GM21447 (cell line): ENCODE measurements around the gene POMP.

ENCODE experiments used
- ATAC-seq: cut with Tn5 transposase; IDR thresholded peaks from one replicate; pipeline ENCODE4 v1.9.1; 2021; ENCODE audit not compliant: unreplicated experiment

The POMP gene, protein sequence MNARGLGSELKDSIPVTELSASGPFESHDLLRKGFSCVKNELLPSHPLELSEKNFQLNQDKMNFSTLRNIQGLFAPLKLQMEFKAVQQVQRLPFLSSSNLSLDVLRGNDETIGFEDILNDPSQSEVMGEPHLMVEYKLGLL

GRCh38 chr13:28658796-28659620 is at the start of gene POMP:
Gene POMP (plus strand): TSS chr13:28659130. CDS start chr13:28659185, 55 bp downstream.
- ATAC-seq = peak; percentile 75

DNA sequence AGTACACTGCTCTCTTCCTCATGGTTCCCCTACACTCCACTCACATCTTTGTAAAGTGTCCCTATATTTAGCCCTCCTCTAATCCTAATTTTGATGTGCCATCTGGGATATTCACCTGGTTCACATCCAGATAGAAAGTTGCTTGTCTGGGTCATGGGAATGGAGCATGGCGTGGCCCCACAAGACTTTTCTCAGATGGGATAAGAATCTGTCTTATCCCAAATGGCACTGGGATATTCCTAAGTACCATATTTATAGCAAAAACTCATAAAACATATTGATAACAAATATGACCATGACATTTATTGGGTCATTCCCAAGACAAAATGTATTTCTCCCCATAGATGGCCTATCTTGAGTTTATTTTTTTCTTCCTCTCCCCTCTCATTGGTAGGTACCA is 49.5 kb upstream of the POMP start:
- no peak for ATAC-seq

- no peak for ATAC-seq
Measured at GRCh38 chr13:28609926-28610325, 49.0 kb upstream of the POMP start.

- ATAC-seq = no peak
Measured at GRCh38 chr13:28610996-28611395, 47.9 kb upstream of the POMP start.

DNA sequence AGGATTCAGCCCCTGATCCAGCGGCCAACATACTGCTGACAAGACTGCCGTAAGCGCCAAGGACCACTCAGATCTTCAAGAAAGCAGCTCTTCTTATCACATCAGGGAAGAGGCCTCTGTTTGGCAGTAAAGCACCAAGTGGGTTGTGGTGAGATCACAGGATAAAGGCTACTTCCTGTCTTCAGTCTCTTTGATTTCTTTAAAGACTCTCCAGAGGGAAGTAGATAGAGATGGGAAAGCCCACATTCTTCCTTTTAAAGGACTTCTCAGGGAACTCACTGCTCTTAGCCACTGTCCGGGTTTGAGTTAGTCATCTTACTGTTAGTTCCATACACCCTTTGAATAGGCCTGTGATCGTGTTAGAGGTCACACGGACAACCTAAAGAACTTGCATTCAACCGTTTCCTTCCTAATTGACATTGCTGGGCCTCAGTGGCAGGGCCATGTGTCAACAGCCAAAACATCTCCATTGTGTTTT is 47.2 kb upstream of the POMP start:
- no peak for ATAC-seq

DNA sequence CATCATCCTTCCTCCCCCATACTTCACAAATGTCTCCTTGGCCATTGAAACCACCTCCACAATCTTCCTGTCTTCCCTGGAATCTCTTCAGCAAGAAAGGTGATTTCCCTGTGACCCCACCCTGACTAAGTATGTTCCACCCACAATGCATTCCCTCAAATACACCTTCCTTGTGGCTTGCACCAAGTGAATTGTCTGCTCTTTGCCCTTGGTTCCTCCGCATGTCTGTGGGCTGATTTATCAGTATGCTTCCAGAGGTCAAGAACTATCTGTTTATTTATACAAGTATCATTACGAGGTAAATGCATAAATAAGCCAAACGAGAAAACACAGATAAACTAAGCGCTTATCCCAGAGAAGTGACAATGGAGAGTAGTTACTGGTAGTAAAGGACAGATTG is 45.4 kb upstream of the POMP start:
- no peak for ATAC-seq

GRCh38 chr13:28615916-28616446 is 42.9 kb upstream of the POMP start:
- no peak for ATAC-seq

DNA sequence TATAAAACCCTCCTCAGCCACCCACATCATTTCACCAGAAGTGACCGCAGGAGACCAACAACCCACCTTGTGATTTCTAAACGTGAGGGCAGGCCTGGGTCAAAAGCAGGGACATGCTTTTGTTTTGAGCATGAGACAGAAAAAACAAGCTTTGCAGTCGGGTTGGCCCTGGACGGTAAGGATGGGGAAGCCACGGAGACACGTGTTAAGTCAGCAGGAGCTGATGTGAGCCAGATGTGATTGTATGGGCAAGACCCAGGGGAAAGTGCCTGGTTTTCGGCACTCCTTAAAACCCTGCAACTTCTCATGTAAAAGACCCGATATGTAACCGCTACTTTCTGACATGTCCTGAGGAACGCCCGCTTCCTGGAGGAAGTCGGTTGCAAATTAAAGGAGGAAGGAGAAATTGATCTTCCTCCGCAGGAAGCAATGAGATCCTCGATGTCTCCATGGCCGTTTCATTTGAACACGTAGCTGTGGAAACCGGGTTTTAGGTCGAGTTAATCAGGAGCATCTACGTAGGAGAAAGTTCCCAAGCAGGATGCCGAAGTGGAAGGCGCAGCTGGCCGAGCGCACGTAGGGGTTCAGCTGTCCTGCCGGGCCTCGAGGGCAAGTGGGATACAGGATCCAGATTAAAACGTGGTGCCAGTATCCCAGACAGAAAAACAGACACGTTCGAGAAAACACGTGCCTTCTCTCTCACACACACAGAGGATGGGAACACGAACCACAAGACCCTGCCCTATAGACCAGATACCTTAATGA is 40.5 kb upstream of the POMP start:
- ATAC-seq = no peak

DNA sequence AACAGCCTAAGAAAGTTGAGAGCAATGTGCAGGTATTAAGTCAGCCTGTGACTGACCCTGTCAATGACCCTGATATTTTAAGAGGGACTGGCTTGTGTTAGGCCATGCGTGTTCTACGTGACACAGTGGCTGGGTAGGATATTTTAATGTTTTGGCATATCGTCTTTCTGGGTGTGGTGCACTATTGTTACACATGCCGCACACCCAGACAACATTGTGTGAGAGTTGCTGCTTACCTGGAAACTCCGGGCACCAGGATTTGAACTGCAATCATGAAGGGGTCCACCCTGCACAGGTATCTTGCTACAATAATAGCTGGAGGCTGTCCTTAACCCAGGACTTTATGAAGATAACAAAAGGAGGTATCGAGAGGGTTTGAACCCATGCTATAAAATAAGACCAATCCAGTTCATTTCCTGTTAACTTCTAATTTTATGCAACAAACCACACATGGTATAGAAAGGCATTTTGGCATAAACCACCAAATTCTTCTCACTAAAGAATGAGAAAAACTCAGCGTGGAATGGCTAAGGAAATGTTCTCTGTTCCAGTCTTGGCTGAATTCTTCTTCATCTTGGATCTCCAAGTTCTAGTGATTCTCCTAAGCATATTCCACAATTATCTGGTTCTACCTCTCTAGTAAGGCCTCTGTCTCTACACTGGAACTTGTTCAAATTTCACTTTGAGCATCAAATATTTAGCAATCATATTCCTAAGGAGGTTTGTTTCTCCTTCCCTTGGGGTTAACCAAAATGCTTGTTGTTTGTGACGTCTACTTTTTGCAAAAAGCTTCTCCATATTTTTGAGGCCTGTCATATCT is 38.7 kb upstream of the POMP start:
- ATAC-seq = no peak

GRCh38 chr13:28621449-28621848 is 37.5 kb upstream of the POMP start:
- ATAC-seq = no peak

DNA sequence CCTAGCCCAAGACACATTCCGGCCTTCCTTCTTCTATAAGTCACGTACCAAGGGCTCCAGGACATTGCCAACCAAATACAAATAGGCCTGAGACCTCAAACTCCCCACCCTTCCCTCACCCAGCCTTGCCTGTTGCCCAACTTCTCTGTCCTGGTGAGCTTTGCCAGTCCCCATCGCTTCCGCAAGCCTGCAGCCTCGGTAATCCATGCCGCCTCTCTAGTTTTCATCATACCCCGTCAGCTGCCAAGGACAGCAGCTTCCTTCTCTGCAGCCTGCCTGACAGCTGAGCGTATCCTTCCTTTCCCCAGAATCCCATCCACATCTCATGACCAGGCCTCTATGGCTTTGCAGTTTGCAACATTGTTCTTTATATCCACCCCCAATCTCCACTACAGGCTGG is 36.6 kb upstream of the POMP start:
- ATAC-seq = no peak

- ATAC-seq = no peak
Measured at GRCh38 chr13:28623782-28624706, 34.9 kb upstream of the POMP start.

DNA sequence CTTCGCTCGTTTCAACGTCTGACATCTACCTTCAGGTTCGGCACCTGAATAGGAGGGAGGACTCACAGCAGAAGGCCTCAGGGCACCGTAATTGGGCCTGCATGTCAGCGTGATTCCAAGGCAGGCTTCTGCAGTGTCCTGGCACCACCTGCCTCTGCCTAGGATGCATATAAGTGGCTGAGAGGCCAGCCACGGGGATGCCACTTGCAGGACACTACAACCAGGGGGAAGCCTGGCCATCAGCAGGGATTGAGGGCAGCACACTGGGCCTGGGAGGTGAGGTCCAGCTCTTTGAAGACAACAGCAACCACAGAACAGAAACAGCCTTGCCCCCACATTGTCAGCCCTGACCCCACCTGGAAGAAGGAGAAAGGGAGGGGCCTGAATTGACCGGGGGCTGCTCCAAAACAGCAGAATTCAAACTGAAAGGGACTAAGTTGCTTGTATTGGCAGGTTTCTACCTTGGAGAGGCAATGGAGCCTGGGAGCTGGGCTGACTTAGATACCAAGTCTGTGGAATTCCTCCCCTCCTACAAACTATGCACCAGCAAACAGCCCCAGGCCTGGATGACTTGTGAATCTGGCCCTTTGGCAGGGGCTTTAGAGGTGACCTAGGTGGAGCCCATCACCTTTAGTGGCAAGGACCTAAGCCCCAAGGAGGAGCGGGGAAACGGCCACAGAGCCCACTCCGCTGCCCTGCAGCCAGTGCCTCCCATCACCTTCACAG is 34.1 kb upstream of the POMP start:
- no peak for ATAC-seq

GRCh38 chr13:28626266-28626665 is 32.7 kb upstream of the POMP start:
- ATAC-seq = no peak

DNA sequence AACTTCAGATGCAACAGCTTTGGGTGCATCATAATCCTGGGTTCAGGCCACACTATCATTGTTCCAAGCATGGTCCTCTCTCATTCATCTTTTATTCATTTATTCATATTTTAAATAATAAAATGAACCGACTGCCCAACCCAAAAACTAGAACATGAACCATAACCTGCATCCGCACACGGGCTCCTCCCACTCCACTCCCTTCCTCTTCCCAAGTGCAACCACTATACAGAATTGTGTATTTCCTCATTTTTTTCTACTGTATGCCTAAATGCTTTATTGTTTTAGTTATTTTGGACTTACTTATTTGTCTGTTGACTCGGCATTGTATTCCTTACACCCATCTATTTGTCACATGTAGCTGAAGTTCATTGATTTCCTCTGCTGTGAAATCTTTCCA is 30.7 kb upstream of the POMP start:
- ATAC-seq = no peak

DNA sequence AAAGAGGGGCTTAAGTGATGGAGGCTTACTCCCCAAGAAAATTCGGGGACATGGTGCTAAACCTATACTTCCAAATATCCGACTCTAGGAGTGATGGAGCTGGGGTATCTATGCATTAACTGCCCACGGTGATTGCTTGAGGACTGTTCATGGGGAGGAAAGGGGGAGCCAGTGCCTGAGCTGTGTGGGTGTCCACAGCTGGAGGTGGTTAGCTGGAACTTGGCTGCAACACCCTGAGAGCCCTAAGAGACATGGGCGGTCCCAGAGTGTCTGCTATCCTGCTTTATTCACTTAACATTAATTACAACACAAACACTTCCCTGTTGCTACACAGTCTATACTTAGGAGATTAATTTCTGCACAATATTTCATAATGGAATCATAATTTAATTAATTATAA is 28.1 kb upstream of the POMP start:
- no peak for ATAC-seq

GRCh38 chr13:28631801-28632200 is 27.1 kb upstream of the POMP start:
- no peak for ATAC-seq

GRCh38 chr13:28636069-28636468 is 22.9 kb upstream of the POMP start:
- ATAC-seq = no peak

GRCh38 chr13:28636677-28637317 is 22.1 kb upstream of the POMP start:
- ATAC-seq = peak; percentile 48
